ENCODE results near the gene EVC.
A peak's percentile ranks its signal among the peaks of the same experiment; 100 is the strongest.
"Not testable (repeated sequence)": the region's sequence is repeated elsewhere in the genome, so short reads cannot be mapped to it uniquely, and the experiment has no call there.

EVC gene

GRCh38 chr4:5785806-5786680 is 75.0 kb downstream of the EVC start:
- no peak for DNase-seq (ENCODE audit: low spot score)

- DNase-seq (ENCODE audit: low spot score): no peak
Measured at GRCh38 chr4:5787311-5787710, 76.3 kb downstream of the EVC start.

GRCh38 chr4:5788144-5788543 is 77.1 kb downstream of the EVC start:
- no peak for DNase-seq (ENCODE audit: low spot score)

GRCh38 chr4:5789141-5789540 is 78.1 kb downstream of the EVC start:
- no peak for DNase-seq (ENCODE audit: low spot score)

- no peak for DNase-seq (ENCODE audit: low spot score)
Measured at GRCh38 chr4:5790546-5790857, 79.5 kb downstream of the EVC start.

GRCh38 chr4:5791654-5792053 is 80.7 kb downstream of the EVC start:
- no peak for DNase-seq (ENCODE audit: low spot score)

GRCh38 chr4:5793514-5793913 is 82.5 kb downstream of the EVC start:
- no peak for DNase-seq (ENCODE audit: low spot score)

- no peak for DNase-seq (ENCODE audit: low spot score)
Measured at GRCh38 chr4:5795580-5795979, 84.6 kb downstream of the EVC start.

GRCh38 chr4:5796976-5797375 is 86.0 kb downstream of the EVC start:
- DNase-seq (ENCODE audit: low spot score): no peak

GRCh38 chr4:5797866-5798265 is 86.9 kb downstream of the EVC start:
- DNase-seq (ENCODE audit: low spot score): peak; percentile 4

GRCh38 chr4:5798462-5798861 is 87.5 kb downstream of the EVC start:
- no peak for DNase-seq (ENCODE audit: low spot score)

GRCh38 chr4:5798946-5799345 is 87.9 kb downstream of the EVC start:
- no peak for DNase-seq (ENCODE audit: low spot score)

- no peak for DNase-seq (ENCODE audit: low spot score)
Measured at GRCh38 chr4:5799406-5799805, 88.4 kb downstream of the EVC start.

GRCh38 chr4:5800496-5800895 is 89.5 kb downstream of the EVC start:
- DNase-seq (ENCODE audit: low spot score): no peak

- DNase-seq (ENCODE audit: low spot score): no peak
Measured at GRCh38 chr4:5801696-5802095, 90.7 kb downstream of the EVC start.

GRCh38 chr4:5802565-5802964 is 91.6 kb downstream of the EVC start:
- DNase-seq (ENCODE audit: low spot score): no peak

GRCh38 chr4:5804656-5805055 is 93.7 kb downstream of the EVC start:
- DNase-seq (ENCODE audit: low spot score): no peak

GRCh38 chr4:5805270-5805669 is 94.3 kb downstream of the EVC start:
- DNase-seq (ENCODE audit: low spot score): no peak

- no peak for DNase-seq (ENCODE audit: low spot score)
Measured at GRCh38 chr4:5808081-5808741, 97.2 kb downstream of the EVC start.

- no peak for DNase-seq (ENCODE audit: low spot score)
Measured at GRCh38 chr4:5809216-5809776, 98.3 kb downstream of the EVC start.

GRCh38 chr4:5810151-5810550 is 99.2 kb downstream of the EVC start:
- DNase-seq (ENCODE audit: low spot score): no peak

GRCh38 chr4:5810770-5811430 is 99.9 kb downstream of the EVC start:
- no peak for DNase-seq (ENCODE audit: low spot score)

- not testable (repeated sequence) for DNase-seq (ENCODE audit: low spot score)
Measured at GRCh38 chr4:5812057-5812456, 101.1 kb downstream of the EVC start.
